CD4-positive, alpha-beta T cell treated with Interleukin-1 beta for 1 hour (primary cell): ENCODE data around the gene SLC25A52.
"Not testable (repeated sequence)": the region's sequence is repeated elsewhere in the genome, so short reads cannot be mapped to it uniquely, and the experiment has no call there.

Experiments used
- DNase-seq, 2 donors: peaks; one replicate each; pipeline ENCODE4 v3.0.0-alpha.2; 2020 to 2022

Gene SLC25A52

GRCh38 chr18:31760695-31761094, at the start of gene SLC25A52:
SLC25A52 (minus strand) TSS chr18:31760880; CDS start chr18:31760661, 219 bp downstream.
- no peak for DNase-seq

GRCh38 chr18:31809049-31809448, 48.4 kb upstream of the SLC25A52 start:
- not testable (repeated sequence) for DNase-seq

- DNase-seq: no peak
These were observed 40.4 kb upstream of the SLC25A52 start for GRCh38 chr18:31801078-31801477.

GRCh38 chr18:31799257-31799656, 38.6 kb upstream of the SLC25A52 start:
- not testable (repeated sequence) for DNase-seq

- DNase-seq: no peak
These were observed 37.7 kb upstream of the SLC25A52 start for GRCh38 chr18:31798399-31798798.

- no peak for DNase-seq
These were observed 35.1 kb upstream of the SLC25A52 start for GRCh38 chr18:31795747-31796146.

- no peak for DNase-seq
These were observed 32.9 kb upstream of the SLC25A52 start for GRCh38 chr18:31793531-31793930.

- no peak for DNase-seq
These were observed 31.9 kb upstream of the SLC25A52 start for GRCh38 chr18:31792580-31792911.

- DNase-seq: peak in 1 of 2 donors; percentile 19
These were observed 31.3 kb upstream of the SLC25A52 start for GRCh38 chr18:31791817-31792579.

- no peak for DNase-seq
These were observed 28.7 kb upstream of the SLC25A52 start for GRCh38 chr18:31789409-31789808.

- DNase-seq: no peak
These were observed 22.4 kb upstream of the SLC25A52 start for GRCh38 chr18:31783059-31783458.

GRCh38 chr18:31778391-31778950, 17.8 kb upstream of the SLC25A52 start:
- DNase-seq: no peak

GRCh38 chr18:31776093-31776492, 15.4 kb upstream of the SLC25A52 start:
- DNase-seq: no peak

- DNase-seq: no peak
These were observed 14.3 kb upstream of the SLC25A52 start for GRCh38 chr18:31774962-31775361.

- DNase-seq: no peak
These were observed 13.8 kb upstream of the SLC25A52 start for GRCh38 chr18:31774477-31774785.

- DNase-seq: no peak
These were observed 13.2 kb upstream of the SLC25A52 start for GRCh38 chr18:31773774-31774476.

- no peak for DNase-seq
These were observed 12.0 kb upstream of the SLC25A52 start for GRCh38 chr18:31772699-31773098.

- no peak for DNase-seq
These were observed 10.4 kb downstream of the SLC25A52 start for GRCh38 chr18:31750273-31750672.

GRCh38 chr18:31746396-31746795, 14.3 kb downstream of the SLC25A52 start:
- DNase-seq: no peak

- no peak for DNase-seq
These were observed 16.2 kb downstream of the SLC25A52 start for GRCh38 chr18:31744321-31745067.

- not testable (repeated sequence) for DNase-seq
These were observed 17.1 kb downstream of the SLC25A52 start for GRCh38 chr18:31743600-31743999.

- DNase-seq: peak; percentile 38 to 60
These were observed 19.5 kb downstream of the SLC25A52 start for GRCh38 chr18:31741097-31741735.

- no peak for DNase-seq
These were observed 20.5 kb downstream of the SLC25A52 start for GRCh38 chr18:31740180-31740579.
